SKM-1 treated with dmso at 0.1 percent for 144 hours (cell line): ENCODE results near the gene ARHGAP42.
"Not testable (repeated sequence)": the region's sequence is repeated elsewhere in the genome, so short reads cannot be mapped to it uniquely, and the experiment has no call there.

ENCODE experiments used
- DNase-seq: peaks from one replicate; lab custom pipeline; 2025; ENCODE audit not compliant: unreplicated experiment; lab: John Stamatoyannopoulos, UW

Gene ARHGAP42, protein sequence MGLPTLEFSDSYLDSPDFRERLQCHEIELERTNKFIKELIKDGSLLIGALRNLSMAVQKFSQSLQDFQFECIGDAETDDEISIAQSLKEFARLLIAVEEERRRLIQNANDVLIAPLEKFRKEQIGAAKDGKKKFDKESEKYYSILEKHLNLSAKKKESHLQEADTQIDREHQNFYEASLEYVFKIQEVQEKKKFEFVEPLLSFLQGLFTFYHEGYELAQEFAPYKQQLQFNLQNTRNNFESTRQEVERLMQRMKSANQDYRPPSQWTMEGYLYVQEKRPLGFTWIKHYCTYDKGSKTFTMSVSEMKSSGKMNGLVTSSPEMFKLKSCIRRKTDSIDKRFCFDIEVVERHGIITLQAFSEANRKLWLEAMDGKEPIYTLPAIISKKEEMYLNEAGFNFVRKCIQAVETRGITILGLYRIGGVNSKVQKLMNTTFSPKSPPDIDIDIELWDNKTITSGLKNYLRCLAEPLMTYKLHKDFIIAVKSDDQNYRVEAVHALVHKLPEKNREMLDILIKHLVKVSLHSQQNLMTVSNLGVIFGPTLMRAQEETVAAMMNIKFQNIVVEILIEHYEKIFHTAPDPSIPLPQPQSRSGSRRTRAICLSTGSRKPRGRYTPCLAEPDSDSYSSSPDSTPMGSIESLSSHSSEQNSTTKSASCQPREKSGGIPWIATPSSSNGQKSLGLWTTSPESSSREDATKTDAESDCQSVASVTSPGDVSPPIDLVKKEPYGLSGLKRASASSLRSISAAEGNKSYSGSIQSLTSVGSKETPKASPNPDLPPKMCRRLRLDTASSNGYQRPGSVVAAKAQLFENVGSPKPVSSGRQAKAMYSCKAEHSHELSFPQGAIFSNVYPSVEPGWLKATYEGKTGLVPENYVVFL

DNA sequence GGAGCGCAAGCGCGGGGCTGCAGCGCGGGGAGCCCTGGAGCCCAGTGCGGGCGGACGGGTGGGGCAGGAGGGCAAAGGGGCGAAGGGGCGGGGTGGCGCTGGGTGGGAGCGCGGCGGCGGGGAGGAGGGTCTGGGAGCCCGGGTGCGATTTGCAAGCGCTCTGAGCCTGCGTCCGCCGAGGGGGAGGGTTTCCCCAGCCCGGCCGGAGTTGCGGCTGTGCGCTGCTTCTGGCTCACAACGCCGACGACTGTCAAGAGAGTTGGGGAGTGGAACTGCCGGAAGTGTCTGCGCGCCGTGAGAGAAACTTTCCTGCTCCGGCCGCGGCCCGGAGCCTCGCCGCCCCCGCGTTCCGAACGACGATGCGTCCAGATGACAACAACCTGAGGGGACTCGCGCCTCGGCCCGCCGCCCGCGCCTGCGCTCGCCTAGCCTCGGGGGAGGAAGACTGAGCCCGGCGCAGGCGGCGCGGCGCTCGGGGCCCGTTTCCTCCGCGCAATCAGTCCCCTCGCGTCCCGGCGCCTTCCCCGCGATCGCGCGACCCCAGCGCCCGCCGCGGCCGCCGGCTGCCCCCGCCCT, at the start of gene ARHGAP42:
Gene ARHGAP42 (plus strand): TSS at position 235 of the 576 bp plus-strand sequence. CDS start 391 bp downstream, outside the sequence.
- DNase-seq = peak; percentile 37

DNA sequence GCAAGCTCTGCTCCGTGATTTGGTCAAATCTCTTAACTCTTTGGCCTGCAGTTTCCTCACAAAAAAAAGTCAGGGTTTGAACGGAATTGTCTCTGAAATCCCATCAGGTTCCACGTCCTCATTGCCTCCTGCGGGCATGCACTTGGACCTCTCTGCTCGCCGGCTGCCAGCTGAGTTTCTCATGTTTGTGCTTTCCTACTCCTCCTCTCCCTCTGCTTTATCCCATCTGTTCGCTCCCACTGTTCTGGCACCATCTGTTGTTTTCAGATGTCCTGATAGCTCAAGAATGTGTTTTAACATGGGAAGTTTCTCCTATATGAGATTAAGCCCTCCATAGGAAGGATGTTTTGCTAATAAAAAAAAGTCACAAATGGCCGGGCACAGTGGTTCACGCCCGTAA, 49.4 kb upstream of the ARHGAP42 start:
- DNase-seq = no peak

DNA sequence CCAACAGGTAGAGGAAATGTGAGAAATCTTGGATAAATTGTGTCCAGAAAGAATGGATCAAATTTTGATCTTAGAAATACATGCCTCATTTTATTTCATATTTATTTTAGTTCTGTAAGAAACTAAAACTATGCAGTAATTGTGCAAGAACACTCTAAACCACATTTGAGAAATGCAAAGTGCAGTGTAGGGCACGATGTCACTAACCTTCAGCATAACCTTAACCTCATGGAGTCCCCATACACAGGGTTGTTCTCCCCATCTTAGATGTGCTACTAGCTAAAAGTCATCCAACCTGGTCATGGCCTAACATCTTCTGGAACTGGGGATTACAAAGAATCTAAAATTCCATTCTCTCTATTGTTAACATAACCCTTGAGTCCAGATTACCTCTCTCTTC, 48.4 kb upstream of the ARHGAP42 start:
- DNase-seq = no peak

DNA sequence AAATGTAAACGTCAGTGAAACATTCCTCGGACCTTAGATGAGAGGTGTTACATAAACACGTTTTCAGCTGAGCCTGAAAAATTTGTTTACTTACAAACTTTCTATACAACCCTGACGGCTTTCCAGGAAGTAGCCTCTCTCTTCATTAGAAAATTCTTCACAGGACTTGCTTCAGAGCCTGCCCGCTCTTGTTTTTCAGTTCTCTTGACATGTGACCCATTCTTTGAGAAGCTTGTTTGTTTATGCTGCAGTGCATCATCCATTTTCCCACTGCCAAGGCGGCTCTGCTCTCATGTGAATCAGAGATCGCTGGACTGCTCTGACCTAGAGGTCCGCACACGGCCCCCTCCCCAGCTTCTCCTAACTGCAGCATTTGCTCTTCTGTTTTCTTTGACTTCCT, 47.9 kb upstream of the ARHGAP42 start:
- DNase-seq = no peak

DNA sequence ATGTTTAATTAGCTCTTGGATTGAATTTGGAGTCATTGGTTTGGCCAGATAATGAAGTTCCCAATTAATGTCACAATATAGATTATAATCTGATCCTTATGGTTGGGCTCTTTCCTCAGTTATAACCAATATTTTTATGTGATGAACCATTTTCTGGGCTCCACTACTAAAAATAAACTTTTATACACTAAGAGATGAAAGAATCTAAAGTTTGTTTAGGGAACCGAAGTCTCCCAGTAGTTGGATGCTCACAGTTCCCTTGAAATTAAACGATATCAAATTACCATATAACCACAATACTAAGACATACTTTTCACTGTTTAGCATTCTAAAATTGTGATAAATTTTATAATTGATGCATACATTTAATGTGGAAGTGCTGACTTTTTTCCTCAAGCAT, 47.0 kb upstream of the ARHGAP42 start:
- no peak for DNase-seq

DNA sequence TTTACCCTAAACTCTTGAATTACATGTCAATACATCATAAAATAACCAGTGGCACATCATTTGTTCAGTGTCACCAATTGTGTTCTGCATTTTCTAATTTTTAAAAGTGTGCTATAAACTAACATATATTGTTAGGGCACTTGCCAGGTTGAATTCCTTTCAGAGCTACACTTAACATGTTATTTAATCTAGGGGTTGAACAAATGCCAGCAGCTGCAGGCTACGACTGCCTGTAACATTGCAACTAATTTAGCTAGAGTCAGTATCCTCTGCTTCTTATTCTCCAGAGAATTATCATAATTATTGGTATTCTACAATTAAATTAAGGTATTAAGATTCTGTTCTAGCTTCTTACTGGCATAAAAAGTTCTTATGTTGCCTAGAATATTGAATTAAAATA, 46.4 kb upstream of the ARHGAP42 start:
- DNase-seq = no peak

DNA sequence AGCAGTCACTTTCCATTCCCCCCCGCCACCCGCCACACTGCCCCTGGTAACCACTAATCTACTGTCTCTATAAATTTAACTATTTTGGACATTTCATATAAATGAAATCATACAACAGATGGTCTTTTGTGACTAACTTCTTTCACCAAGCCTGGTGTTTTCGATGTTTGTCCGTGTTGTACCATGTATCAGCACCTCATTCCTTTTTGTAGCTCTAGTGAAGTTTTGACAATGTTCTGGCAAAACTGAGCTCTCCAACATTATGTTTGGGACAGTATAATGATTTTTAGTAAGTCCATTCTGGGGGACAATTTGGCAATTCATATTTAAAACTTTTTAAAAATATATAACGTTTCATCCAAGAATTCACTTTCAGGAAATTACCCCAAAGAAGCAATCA, 45.6 kb upstream of the ARHGAP42 start:
- DNase-seq = no peak

DNA sequence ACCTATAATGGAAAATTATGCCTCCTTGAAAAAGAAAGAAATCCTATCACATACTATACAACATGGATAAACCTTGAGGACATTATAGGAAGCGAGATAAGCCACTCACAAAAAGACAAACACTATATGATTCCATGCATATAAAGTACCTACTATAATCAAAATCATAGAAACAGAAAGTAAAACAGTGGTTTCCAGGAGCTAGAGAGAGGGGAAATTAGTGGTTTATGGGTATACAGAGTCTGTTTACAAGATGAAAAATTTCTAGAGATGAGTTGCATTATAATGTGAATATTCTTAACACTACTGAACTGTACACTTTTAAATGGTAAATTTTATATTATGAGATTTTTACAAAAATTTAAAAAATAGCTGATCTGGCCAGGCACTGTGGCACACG, 40.5 kb upstream of the ARHGAP42 start:
- DNase-seq = no peak

DNA sequence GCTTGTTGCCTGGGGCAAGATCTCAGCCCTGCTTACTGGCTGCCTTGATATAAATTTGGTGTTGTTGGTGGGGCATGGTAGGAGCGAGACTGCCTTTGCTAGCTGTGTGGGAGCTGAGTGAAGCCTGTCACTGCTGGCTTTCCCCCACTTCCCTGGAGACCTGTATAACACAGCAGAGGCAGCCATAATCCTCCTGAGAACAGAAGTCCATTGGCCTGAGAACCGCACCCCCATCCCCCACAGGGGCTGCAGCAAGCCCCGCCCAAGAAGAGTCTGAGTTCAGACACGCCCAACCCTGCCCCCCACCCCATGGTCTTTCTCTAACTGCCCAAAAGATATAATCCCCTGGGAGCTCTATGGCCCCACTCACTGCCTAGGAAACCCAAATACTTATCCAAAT, 39.2 kb upstream of the ARHGAP42 start:
- no peak for DNase-seq

DNA sequence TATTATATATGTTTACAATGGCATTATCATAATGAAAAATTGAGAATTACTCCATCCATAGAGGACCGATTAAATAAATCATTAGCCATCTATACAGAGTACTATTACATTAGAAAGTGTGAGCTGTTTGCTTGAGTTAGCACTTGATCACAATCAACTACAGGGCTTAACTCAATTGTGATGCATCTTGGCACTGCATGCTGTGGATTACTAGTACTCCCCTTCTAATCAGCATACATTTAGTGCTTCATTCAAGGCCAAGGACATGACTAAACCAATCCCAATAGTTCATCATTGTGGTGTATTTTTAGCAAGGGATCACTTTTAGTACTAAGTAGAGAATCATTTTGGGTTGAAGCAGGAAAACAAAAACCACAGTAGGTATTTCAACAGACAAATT, 23.5 kb upstream of the ARHGAP42 start:
- DNase-seq = no peak

DNA sequence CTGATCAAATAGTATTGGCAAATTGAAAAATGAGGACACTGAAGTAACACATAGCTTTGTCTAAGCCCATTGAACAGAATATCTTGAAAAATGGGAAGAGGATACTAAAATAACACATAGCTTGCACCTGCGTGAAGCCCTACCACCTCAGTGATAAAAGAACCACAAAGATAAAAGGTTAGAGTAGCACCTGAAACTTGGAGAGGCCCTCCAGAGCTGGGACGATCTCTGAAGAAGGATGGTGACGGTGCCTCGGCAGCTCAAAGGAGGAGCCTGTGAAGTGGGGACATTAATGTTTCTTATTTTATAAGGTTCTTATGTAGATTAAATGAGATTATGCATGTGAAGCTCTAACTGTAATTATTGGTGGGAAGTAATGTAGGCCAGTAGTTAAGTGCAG, 23.1 kb upstream of the ARHGAP42 start:
- DNase-seq = no peak

DNA sequence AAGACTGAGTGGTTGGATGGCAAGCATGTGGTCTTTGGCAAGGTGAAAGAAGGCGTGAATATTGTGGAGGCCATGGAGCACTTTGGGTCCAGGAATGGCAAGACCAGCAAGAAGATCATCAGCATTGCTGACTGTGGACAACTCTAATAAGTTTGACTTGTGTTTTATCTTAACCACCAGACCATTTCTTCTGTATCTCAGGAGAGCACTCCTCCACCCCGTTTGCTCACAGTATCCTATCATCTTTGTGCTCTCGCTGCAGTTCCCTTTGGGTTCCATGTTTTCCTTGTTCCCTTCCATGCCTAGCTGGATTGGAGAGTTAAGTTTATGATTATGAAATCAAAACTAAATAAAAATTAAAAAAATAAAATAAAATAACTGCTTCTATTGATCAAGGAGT, 20.3 kb upstream of the ARHGAP42 start:
- not testable (repeated sequence) for DNase-seq

DNA sequence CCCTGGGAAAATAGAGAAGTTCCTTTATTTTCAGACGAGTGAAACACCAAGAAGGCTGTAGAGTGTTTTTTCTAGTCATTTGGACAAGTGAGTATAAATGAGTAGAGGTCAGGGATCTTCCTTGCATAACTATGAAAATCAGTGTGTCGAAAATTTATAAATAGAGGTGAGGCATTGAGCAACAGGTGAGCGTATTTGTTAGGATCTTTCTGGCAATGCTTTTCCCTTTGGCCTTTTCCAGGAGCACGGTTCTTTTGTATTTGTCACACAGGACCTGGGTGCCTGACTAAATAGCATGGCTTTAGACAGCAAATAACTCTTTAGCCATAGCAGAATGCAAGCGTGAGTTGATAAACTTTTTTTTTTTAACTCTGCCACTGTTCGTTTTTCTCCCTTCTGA, 19.6 kb upstream of the ARHGAP42 start:
- no peak for DNase-seq

DNA sequence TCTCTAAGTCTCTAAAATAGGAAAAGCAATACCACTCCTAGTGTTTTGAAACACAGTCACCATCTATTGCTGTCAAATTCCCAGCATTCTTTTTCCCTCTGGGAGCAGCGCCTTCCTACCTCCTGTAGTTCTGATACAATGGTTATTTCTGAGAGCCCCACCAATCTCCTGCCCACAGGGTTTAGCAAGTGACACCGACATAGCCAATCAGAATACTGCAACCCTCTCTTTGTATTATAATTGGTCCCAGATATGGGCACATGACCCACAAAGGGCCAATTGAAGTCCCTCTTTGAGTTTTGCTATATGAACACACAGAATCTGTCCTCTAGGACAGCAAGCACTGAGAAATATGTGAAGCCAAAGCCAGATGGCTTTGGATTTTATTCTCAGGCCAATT, 16.9 kb upstream of the ARHGAP42 start:
- no peak for DNase-seq

DNA sequence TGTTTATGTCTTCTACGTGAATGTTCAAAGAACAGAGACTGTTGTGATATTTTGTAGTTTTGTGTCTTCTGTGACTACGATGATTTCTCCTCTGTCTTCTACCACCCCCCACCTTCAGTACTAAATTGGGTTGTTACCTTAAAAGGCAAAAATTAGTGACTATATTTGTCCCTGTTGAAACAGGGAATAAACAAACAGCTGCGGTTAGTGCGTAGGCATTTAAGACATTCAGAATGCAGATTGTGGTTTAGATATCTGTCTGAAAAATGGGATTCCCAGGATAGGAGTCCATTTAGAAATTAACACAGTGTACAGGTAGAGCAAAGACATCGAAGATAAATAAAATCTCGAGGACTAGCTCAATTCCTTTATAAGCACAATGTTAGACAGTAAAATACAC, 15.6 kb upstream of the ARHGAP42 start:
- no peak for DNase-seq

DNA sequence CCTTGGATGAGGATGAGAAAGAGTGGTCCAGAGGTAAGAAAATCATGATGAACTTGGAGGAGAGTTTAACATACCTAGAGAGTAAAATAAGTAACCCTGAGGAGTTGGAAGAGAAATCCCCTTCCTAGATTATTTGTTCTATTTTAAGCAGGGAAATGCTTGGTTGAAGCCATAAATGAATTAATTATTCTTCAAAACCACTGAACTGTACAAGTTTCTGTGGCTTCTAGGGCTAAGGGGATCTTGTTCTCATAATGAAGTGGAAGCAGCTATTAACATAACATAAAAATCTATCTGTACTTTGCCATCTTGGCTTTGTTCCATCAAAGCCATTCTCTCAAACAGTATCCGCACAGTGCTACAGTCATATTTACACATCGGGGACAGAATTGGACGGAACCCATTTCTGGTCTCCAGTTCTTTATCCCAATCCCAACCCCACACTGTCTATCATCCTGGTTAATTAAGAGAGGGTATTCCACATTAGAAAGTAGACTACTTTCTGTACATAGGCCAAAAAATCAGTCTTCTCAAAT, 14.5 kb upstream of the ARHGAP42 start:
- no peak for DNase-seq

DNA sequence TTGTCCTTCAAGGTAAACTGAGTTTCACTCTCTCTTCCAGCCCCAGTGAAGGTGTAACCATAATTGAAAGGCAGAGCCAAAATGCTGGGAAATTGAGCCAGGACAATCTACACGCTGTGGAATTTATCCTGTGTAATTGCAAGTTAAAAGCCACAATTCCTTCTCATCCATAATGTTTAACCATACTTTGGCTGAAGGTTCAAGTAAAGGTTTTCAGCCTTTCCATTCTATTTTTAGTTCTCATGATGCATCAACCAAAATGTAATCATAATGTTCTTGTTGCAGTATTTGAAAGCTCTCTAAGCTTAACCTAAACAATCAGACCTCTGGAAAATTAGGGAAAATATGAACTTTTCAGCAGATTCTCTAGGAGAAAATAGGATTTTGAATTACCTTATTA, 14.0 kb upstream of the ARHGAP42 start:
- no peak for DNase-seq

DNA sequence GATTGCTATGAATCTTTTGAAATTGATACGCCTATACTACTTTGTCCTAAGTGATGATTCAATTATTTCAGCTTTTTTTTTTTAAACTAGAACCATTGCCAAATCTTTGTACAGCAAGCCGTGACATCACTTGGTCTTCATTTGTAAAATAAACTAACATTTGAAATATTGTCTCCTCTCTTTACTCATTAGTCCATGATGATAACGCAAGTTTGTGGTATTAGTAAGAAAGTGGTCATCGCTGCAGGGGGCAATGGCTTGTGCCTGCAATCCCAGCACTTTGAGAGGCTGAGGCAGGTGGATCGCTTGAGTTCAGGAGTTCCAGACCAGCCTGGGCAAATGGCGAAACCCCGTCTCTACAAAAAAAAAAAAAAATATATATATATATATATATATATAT, 12.9 kb upstream of the ARHGAP42 start:
- DNase-seq = no peak

DNA sequence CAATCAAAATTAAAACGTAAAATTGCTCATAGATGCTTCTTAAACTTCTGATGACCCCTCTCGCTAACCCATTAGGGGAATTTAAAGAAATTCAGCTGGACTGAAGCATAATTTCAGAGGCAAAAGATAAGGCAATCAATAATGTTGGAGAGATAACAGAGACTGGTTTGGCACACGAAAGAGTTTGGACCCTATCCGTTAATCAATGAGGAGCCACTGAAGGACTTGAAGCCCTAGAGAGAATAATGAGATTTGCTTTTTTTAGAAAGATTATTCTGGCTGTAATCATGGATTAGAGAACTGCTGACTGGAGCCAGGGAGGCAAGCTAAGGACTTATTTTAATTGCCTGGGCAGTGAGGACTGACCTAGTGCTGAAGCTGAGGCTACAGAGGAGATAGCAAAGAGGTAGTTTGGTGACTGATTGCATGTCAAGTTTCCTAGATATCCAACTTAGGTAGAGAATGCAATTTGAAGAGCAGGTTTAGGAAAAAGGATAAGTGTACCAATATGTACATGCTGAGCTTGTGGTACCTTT, 11.9 kb upstream of the ARHGAP42 start:
- no peak for DNase-seq

DNA sequence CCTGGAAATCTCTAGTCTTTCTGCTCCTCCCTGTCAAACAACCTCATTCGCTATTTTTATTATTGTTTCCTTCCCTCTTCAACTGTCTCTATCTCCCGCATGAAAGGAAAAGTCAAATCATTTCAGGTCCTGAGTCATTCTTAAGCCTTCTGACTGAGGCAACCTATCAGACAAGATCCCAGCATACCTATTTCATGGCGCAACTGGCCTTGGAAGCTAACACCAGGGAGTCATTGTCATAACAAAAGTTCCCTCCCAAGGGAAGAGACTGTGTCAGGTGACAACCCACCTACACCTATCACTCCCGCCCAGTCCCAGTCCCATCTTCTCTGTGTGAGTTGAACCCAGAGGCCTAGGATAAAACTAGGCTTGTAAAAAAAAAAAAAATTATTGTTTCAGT, 10.2 kb upstream of the ARHGAP42 start:
- no peak for DNase-seq

DNA sequence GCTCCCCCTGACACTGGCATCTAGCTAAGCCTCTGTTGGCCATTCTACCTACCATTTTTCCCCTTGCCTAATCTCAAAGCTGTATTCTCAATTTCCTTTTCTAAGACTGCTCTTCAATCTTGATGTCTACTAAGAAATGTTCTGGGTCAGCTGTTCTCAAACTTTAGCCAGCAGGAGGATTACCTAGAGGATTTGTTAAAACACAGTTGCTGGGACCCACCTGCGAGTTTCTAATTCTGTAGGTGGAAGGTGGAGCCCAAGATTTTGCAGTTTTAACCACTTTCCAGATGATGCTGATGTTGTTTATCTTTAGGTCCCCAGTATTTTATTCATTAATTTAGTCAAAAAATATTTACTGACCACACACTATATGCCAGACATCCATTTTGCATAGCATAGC, 9.3 kb upstream of the ARHGAP42 start:
- no peak for DNase-seq
